H9 (cell line): ENCODE measurements around the gene CISD3. TPM values are rescaled to one million over a fixed set of nuclear protein-coding genes. Genes with fewer than 3 reads are reported as not detected.

Experiments used
- DNase-seq: peaks from one replicate; pipeline ENCODE4 v3.0.0-alpha.2; 2017
- H2AFZ ChIP-seq: one replicate; pipeline ENCODE4 v1.6.1; 2013; ENCODE audit warnings: mild to moderate bottlenecking, low read length, control low read depth, moderate library complexity
- H2AK5ac ChIP-seq: 2 replicates; pipeline ENCODE4 v1.6.1; 2013; ENCODE audit warnings: low read length, control low read depth, mixed read lengths; ENCODE audit not compliant: insufficient read length
- H2BK120ac ChIP-seq: one replicate; pipeline ENCODE4 v1.6.1; 2013; ENCODE audit warnings: low read depth, mild to moderate bottlenecking, low read length, control low read depth, inconsistent platforms; ENCODE audit not compliant: poor library complexity, severe bottlenecking
- H2BK12ac ChIP-seq: 2 replicates; pipeline ENCODE4 v1.6.1; 2013; ENCODE audit warnings: low read length, control low read depth, mixed read lengths, low read depth; ENCODE audit not compliant: insufficient read length
- H2BK15ac ChIP-seq: 2 replicates; pipeline ENCODE4 v1.6.1; 2013; ENCODE audit warnings: low read depth, low read length, control low read depth
- H2BK20ac ChIP-seq: one replicate; pipeline ENCODE4 v1.6.1; 2013; ENCODE audit warnings: low read depth, mild to moderate bottlenecking, low read length, control low read depth, inconsistent platforms; ENCODE audit not compliant: poor library complexity, severe bottlenecking
- H2BK5ac ChIP-seq: 2 replicates; pipeline ENCODE4 v1.6.1; 2013; ENCODE audit warnings: low read length, control low read depth, mixed read lengths; ENCODE audit not compliant: insufficient read length
- H3K14ac ChIP-seq: 2 replicates; pipeline ENCODE4 v1.6.1; 2013; ENCODE audit warnings: low read length, control low read depth; ENCODE audit not compliant: insufficient read depth
- H3K18ac ChIP-seq: 2 replicates; pipeline ENCODE4 v1.6.1; 2013; ENCODE audit warnings: low read depth, mild to moderate bottlenecking, mixed read lengths, low read length, control low read depth; ENCODE audit not compliant: insufficient read length
- H3K23ac ChIP-seq: 2 replicates; pipeline ENCODE4 v1.6.1; 2013; ENCODE audit warnings: low read length, control low read depth, mixed read lengths, low read depth; ENCODE audit not compliant: insufficient read length
- H3K23me2 ChIP-seq: 2 replicates; pipeline ENCODE4 v1.6.1; 2013; ENCODE audit warnings: low read depth, mild to moderate bottlenecking, mixed read lengths, low read length, control low read depth; ENCODE audit not compliant: insufficient read length, poor library complexity, severe bottlenecking
- H3K27ac ChIP-seq: 2 replicates; pipeline ENCODE4 v1.5.1; 2013; ENCODE audit warnings: low read length, control low read depth, mixed read lengths, low read depth; ENCODE audit not compliant: insufficient read length
- H3K27me3 ChIP-seq: 2 replicates; pipeline ENCODE4 v1.6.1; 2013; ENCODE audit warnings: low read length, control low read depth, inconsistent platforms; ENCODE audit not compliant: insufficient read depth
- H3K4ac ChIP-seq: 2 replicates; pipeline ENCODE4 v1.6.1; 2013; ENCODE audit warnings: low read depth, mild to moderate bottlenecking, control low read depth, inconsistent platforms, low read length, moderate library complexity
- H3K4me1 ChIP-seq: 2 replicates; pipeline ENCODE4 v1.6.1; 2013; ENCODE audit warnings: low read length, control low read depth, inconsistent platforms; ENCODE audit not compliant: insufficient read depth
- H3K4me2 ChIP-seq: 2 replicates; pipeline ENCODE4 v1.6.1; 2013; ENCODE audit warnings: low read length, control low read depth, mixed read lengths; ENCODE audit not compliant: insufficient read length, insufficient read depth
- H3K56ac ChIP-seq: 2 replicates; pipeline ENCODE4 v1.6.1; 2013; ENCODE audit warnings: low read depth, mild to moderate bottlenecking, mixed read lengths, low read length, control low read depth; ENCODE audit not compliant: insufficient read length
- H3K79me1 ChIP-seq: 2 replicates; pipeline ENCODE4 v1.6.1; 2013; ENCODE audit warnings: low read depth, mild to moderate bottlenecking, moderate library complexity, low read length, control low read depth, inconsistent platforms; ENCODE audit not compliant: insufficient read depth, poor library complexity, severe bottlenecking
- H3K79me2 ChIP-seq: 2 replicates; pipeline ENCODE4 v1.6.1; 2013; ENCODE audit warnings: low read length, control low read depth, inconsistent platforms; ENCODE audit not compliant: insufficient read depth
- H3K9ac ChIP-seq: 2 replicates; pipeline ENCODE4 v1.6.1; 2013; ENCODE audit warnings: low read length, control low read depth, mixed read lengths; ENCODE audit not compliant: insufficient read length; ENCODE audit errors: extremely low read depth
- H3K9me3 ChIP-seq: one replicate; pipeline ENCODE4 v1.6.1; 2013; ENCODE audit warnings: low read depth, low read length, inconsistent platforms; ENCODE audit not compliant: control insufficient read depth
- H3T11ph ChIP-seq: one replicate; pipeline ENCODE4 v1.6.1; 2013; ENCODE audit warnings: mild to moderate bottlenecking, low read length, control low read depth, inconsistent platforms
- H4K20me1 ChIP-seq: one replicate; pipeline ENCODE4 v1.6.1; 2013; ENCODE audit not compliant: control insufficient read depth, insufficient read length, insufficient read depth
- H4K5ac ChIP-seq: 2 replicates; pipeline ENCODE4 v1.6.1; 2013; ENCODE audit warnings: low read depth, mild to moderate bottlenecking, mixed read lengths, low read length, control low read depth; ENCODE audit not compliant: insufficient read length
- H4K8ac ChIP-seq: replicated peaks from 2 replicates; pipeline ENCODE4 v1.6.1; 2013; ENCODE audit warnings: low read length, control low read depth, mixed read lengths, low read depth; ENCODE audit not compliant: insufficient read length
- H4K91ac ChIP-seq: 2 replicates; pipeline ENCODE4 v1.6.1; 2013; ENCODE audit warnings: low read depth, mild to moderate bottlenecking, moderate library complexity, mixed read lengths, low read length, control low read depth; ENCODE audit not compliant: insufficient read length
- H3K27ac Mint-ChIP-seq, 3 experiments: 2 replicates in 2 of 3; 3 replicates in 1 of 3; pipeline ENCODE4 v1.8.0; 2020 to 2021; ENCODE audit warnings: mixed read lengths in 3 of 3, mild to moderate bottlenecking in 1 of 3, moderate library complexity in 1 of 3
- H3K27me3 Mint-ChIP-seq: 2 replicates; pipeline ENCODE4 v1.8.0; 2021; ENCODE audit warnings: low read depth, mild to moderate bottlenecking, moderate library complexity, mixed read lengths
- H3K36me3 Mint-ChIP-seq, 3 experiments: 2 replicates in 2 of 3; 3 replicates in 1 of 3; pipeline ENCODE4 v1.8.0; 2020 to 2021; ENCODE audit warnings: low read depth in 3 of 3, mixed read lengths in 3 of 3; ENCODE audit not compliant: insufficient read depth in 1 of 3
- H3K4me1 Mint-ChIP-seq, 2 experiments: 2 replicates each; pipeline ENCODE4 v1.8.0; 2020; ENCODE audit warnings: mixed read lengths in 2 of 2
- H3K4me3 Mint-ChIP-seq, 2 experiments: 2 replicates in 1 of 2; 3 replicates in 1 of 2; pipeline ENCODE4 v1.8.0; 2020 to 2021; ENCODE audit warnings: mild to moderate bottlenecking in 2 of 2, mixed read lengths in 2 of 2, moderate library complexity in 1 of 2
- H3K9me3 Mint-ChIP-seq, 2 experiments: 2 replicates in 1 of 2; 3 replicates in 1 of 2; pipeline ENCODE4 v1.8.0; 2020; ENCODE audit warnings: mild to moderate bottlenecking in 2 of 2, mixed read lengths in 2 of 2, moderate library complexity in 1 of 2
- WGBS: extraction: QIAGEN DNeasy Blood & Tissue Kit; methylation state at CpG from one replicate; pipeline ENCODE4 v1.1.7; 2013; ENCODE audit warnings: missing lambda C conversion rate, low lambda C conversion rate, mixed read lengths; ENCODE audit not compliant: insufficient read length; ENCODE audit errors: extremely low coverage; 5-methylcytosine and 5-hydroxymethylcytosine counted together
- total RNA-seq: library from RNA; stranded (reverse); gene quantifications from 2 replicates; pipeline ENCODE4 v1.2.1, GENCODE V29; 2021
- TF ChIP-seq, protein P1 (sequence below): fragments of 200-600 bp; sonication (generic); conservative IDR thresholded peaks from 3 replicates; pipeline ENCODE4 v1.8.0; 2021; ENCODE audit warnings: antibody characterized with exemption, mild to moderate bottlenecking

The CISD3 gene
- total RNA-seq, 1 experiment from 2014 or later = 10.7 TPM

DNA sequence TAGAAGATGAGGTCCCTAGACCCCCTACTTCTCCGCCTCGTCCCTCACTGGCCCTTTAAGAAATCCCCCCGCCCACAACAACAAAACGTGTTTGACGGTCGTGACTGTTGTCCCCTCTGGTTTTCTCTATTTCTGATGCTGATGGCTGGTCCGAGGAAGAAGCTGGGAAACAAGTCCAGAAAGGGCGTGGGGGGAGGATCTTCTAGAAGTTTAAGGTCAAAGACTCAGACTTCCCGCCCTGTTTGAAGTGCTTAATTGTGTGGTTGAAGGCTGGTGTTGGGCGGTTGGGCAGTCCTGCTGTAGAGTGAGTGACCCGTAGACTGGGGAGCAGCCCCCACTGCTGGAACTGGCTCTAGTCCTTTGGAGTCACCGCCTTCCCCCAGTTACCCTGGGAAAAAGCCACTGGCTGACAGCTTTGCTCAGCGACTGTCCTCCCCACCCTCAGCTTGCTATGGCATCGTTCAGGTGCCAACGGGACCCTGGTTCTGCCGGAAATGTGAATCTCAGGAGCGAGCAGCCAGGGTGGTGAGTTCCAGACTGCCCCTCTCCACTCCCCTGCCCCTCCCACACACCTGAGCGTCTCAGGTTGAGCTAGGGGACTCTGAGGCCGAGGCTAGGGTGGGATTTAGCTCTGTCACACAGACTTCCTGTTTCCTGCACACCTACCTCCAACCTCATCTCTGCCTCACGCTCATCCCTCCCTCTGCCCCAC, 23.5 kb upstream of the CISD3 start:
- H3K4me3 Mint-ChIP-seq = peak overlapping the region; percentile 77 to 90
- Histone ChIP-seq H4K8ac (no peak overlapping the region), H3K79me2 (no peaks in the 10 kb centered on the region), H3K4me2 (peak overlapping the region; percentile 58), H3T11ph (no peak overlapping the region), H3K56ac (no peak overlapping the region), H3K23me2 (peaks cover 25% of the 10 kb centered on the region), H2BK120ac (no peak overlapping the region), H3K27ac (no peak overlapping the region), H3K18ac (no peak overlapping the region), H4K5ac (no peak overlapping the region), H2BK12ac (no peak overlapping the region), H3K14ac (no peak overlapping the region), H2AK5ac (no peak overlapping the region), H4K20me1 (no peaks in the 10 kb centered on the region), H2BK5ac (no peak overlapping the region), H2BK15ac (no peak overlapping the region), H2AFZ (no peak overlapping the region), H3K79me1 (no peaks in the 10 kb centered on the region), H3K4me1 (peaks cover 5% of the 10 kb centered on the region; the same call in 1 of the 2 replicates), H3K9ac (no peak overlapping the region), H3K23ac (no peak overlapping the region), H3K4ac (no peak overlapping the region), H2BK20ac (no peak overlapping the region), H4K91ac (no peak overlapping the region), H3K9me3 (no peaks in the 10 kb centered on the region), H3K27me3 (peaks cover 44% of the 10 kb centered on the region)
- peaks cover 88% of the 10 kb centered on the region for H3K27me3 Mint-ChIP-seq
- TF ChIP-seq, protein P1, sequence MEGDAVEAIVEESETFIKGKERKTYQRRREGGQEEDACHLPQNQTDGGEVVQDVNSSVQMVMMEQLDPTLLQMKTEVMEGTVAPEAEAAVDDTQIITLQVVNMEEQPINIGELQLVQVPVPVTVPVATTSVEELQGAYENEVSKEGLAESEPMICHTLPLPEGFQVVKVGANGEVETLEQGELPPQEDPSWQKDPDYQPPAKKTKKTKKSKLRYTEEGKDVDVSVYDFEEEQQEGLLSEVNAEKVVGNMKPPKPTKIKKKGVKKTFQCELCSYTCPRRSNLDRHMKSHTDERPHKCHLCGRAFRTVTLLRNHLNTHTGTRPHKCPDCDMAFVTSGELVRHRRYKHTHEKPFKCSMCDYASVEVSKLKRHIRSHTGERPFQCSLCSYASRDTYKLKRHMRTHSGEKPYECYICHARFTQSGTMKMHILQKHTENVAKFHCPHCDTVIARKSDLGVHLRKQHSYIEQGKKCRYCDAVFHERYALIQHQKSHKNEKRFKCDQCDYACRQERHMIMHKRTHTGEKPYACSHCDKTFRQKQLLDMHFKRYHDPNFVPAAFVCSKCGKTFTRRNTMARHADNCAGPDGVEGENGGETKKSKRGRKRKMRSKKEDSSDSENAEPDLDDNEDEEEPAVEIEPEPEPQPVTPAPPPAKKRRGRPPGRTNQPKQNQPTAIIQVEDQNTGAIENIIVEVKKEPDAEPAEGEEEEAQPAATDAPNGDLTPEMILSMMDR = no peak
- H3K27ac Mint-ChIP-seq = no peak overlapping the region
- no peak for DNase-seq
- WGBS = no CpG with 5 or more reads among the region's 20 CpGs
- no peaks in the 10 kb centered on the region; a peak in 2 of 5 replicates for H3K9me3 Mint-ChIP-seq
- H3K4me1 Mint-ChIP-seq = peaks cover 42 to 72% of the 10 kb centered on the region in 2 experiments
- no peaks in the 10 kb centered on the region; a peak in 4 of 7 replicates for H3K36me3 Mint-ChIP-seq
